ENCODE data around the gene SLX9.

DNA sequence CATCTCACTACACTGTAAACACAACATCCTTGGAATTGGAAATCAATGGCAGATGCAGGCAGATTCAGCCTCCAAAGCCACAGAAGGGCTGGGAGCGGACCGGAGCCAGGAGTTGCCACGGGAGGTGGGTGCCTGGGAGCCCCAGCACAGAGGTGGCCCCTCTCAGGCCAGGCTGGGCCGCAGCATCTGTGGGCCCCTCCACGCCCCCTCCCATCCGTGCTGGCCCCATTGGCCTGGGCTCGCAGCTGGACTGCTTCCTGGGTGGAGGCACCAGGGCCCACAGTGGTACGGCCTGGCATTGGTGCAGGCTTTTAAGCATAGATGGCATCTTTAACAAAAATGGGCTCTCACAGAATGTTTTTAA lies 64.2 kb downstream of the SLX9 start:
- TF ChIP-seq, protein P1, sequence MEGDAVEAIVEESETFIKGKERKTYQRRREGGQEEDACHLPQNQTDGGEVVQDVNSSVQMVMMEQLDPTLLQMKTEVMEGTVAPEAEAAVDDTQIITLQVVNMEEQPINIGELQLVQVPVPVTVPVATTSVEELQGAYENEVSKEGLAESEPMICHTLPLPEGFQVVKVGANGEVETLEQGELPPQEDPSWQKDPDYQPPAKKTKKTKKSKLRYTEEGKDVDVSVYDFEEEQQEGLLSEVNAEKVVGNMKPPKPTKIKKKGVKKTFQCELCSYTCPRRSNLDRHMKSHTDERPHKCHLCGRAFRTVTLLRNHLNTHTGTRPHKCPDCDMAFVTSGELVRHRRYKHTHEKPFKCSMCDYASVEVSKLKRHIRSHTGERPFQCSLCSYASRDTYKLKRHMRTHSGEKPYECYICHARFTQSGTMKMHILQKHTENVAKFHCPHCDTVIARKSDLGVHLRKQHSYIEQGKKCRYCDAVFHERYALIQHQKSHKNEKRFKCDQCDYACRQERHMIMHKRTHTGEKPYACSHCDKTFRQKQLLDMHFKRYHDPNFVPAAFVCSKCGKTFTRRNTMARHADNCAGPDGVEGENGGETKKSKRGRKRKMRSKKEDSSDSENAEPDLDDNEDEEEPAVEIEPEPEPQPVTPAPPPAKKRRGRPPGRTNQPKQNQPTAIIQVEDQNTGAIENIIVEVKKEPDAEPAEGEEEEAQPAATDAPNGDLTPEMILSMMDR (IDR thresholded peaks at IDR 0.05), result no peak
- TF ChIP-seq RFX5 (IDR thresholded peaks at IDR 0.05; ENCODE audit: low read length) (no peak), POLR2AphosphoS5 (IDR thresholded peaks at IDR 0.05; ENCODE audit: low read depth, low read length) (no peak), EZH2phosphoT487 (IDR thresholded peaks at IDR 0.05; ENCODE audit: borderline replicate concordance, low read depth) (no peak), RAD21 (IDR thresholded peaks at IDR 0.05; ENCODE audit: low read length) (no peak)
- TF ChIP-seq, protein P2, sequence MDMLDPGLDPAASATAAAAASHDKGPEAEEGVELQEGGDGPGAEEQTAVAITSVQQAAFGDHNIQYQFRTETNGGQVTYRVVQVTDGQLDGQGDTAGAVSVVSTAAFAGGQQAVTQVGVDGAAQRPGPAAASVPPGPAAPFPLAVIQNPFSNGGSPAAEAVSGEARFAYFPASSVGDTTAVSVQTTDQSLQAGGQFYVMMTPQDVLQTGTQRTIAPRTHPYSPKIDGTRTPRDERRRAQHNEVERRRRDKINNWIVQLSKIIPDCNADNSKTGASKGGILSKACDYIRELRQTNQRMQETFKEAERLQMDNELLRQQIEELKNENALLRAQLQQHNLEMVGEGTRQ (IDR thresholded peaks at IDR 0.05; ENCODE audit: borderline replicate concordance, low read depth, low read length), result no peak
- TF ChIP-seq, protein P3, sequence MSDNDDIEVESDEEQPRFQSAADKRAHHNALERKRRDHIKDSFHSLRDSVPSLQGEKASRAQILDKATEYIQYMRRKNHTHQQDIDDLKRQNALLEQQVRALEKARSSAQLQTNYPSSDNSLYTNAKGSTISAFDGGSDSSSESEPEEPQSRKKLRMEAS (IDR thresholded peaks at IDR 0.05; ENCODE audit: low read depth), result no peak

Measured in SK-N-SH (cell line).